B cell (primary cell): ENCODE data around the gene DGKZ. TPM values are rescaled to one million over a fixed set of nuclear protein-coding genes. Genes with fewer than 3 reads are reported as not detected.

Experiments used
- ATAC-seq: fragments of 200-7000 bp; cut with Tn5 transposase; one replicate; pipeline ENCODE4 v1.10.0; 2021; ENCODE audit warnings: low read depth, mild to moderate bottlenecking, moderate number of reproducible peaks, moderate library complexity
- CTCF ChIA-PET: fragments of 350-600 bp; sonication (Branson Sonifier 250); formaldehyde crosslinking; loops from one replicate; lab custom pipeline; 2021; ENCODE audit warnings: antibody characterized with exemption, inconsistent platforms; lab: Charles Lee
- POLR2A ChIA-PET: fragments of 350-600 bp; sonication (Branson Sonifier 250); formaldehyde crosslinking; loops from one replicate; lab custom pipeline; 2021; ENCODE audit warnings: antibody characterized with exemption; lab: Charles Lee
- DNase-seq: peaks from one replicate; pipeline ENCODE4 v3.0.0; 2013
- H2AFZ ChIP-seq: 2 replicates; pipeline ENCODE4 v1.6.1; 2012; ENCODE audit warnings: mild to moderate bottlenecking, low read depth, low read length; ENCODE audit not compliant: insufficient read depth, poor library complexity, severe bottlenecking
- H3K27ac ChIP-seq, 2 donors: 1 replicate in 1 of 2; 2 replicates in 1 of 2; pipeline ENCODE4 v1.5.1; 2012 to 2013; ENCODE audit warnings: low read length in 2 of 2, mild to moderate bottlenecking in 2 of 2, moderate library complexity in 1 of 2
- H3K27me3 ChIP-seq, 4 experiments: fragments of 200-600 bp in 1 of 4; sonication (generic) in 1 of 4; replicated peaks in 1 of 4; 1 replicate in 2 of 4; 2 replicates in 2 of 4; pipeline versions ENCODE4 v1.6.1 to v1.7.0; 2013 to 2016; ENCODE audit warnings: low read length in 3 of 4, mild to moderate bottlenecking in 2 of 4, mixed read lengths in 1 of 4, moderate library complexity in 1 of 4; ENCODE audit not compliant: insufficient read depth in 4 of 4, control insufficient read depth in 3 of 4; ENCODE audit errors: control extremely low read depth in 1 of 4
- H3K36me3 ChIP-seq, 2 experiments: replicated peaks in 1 of 2; 1 replicate in 1 of 2; 2 replicates in 1 of 2; pipeline versions ENCODE4 v1.6.1 to v1.7.1; 2013; ENCODE audit warnings: low read length in 1 of 2; ENCODE audit not compliant: insufficient read depth in 2 of 2, control insufficient read depth in 1 of 2; ENCODE audit errors: control extremely low read depth in 1 of 2, extremely low read depth in 1 of 2
- H3K4me1 ChIP-seq, 2 donors: fragments of 200-600 bp in 1 of 2; sonication (generic) in 1 of 2; 1 replicate in 1 of 2; 2 replicates in 1 of 2; pipeline versions ENCODE4 v1.5.1 to v1.6.1; 2013 to 2017; ENCODE audit warnings: low read length in 2 of 2; ENCODE audit not compliant: control insufficient read depth in 2 of 2, insufficient read depth in 2 of 2
- H3K4me2 ChIP-seq: replicated peaks from 2 replicates; pipeline ENCODE3; 2012; ENCODE audit warnings: mild to moderate bottlenecking, low read depth, low read length; ENCODE audit not compliant: poor library complexity, severe bottlenecking
- H3K4me3 ChIP-seq, 5 experiments: fragments of 200-600 bp in 1 of 5; sonication (generic) in 1 of 5; 1 replicate in 3 of 5; 2 replicates in 2 of 5; pipeline versions ENCODE4 v1.5.1 to v1.7.0; 2011 to 2016; ENCODE audit warnings: low read length in 4 of 5, mild to moderate bottlenecking in 4 of 5, low read depth in 2 of 5, control low read depth in 1 of 5, moderate library complexity in 1 of 5; ENCODE audit not compliant: insufficient read depth in 1 of 5; ENCODE audit errors: control extremely low read depth in 1 of 5, extremely low read depth in 1 of 5
- H3K79me2 ChIP-seq: fragments of 200-600 bp; sonication (generic); one replicate; pipeline ENCODE4 v1.6.0; 2016; ENCODE audit warnings: low read length; ENCODE audit not compliant: control insufficient read depth, insufficient read depth
- H3K9ac ChIP-seq: fragments of 200-600 bp; sonication (generic); 2 replicates; pipeline ENCODE4 v1.6.1; 2017; ENCODE audit warnings: mild to moderate bottlenecking, low read length, moderate library complexity
- H3K9me3 ChIP-seq, 3 donors: one replicate each; pipeline versions ENCODE4 v1.6.1 to v1.7.1; 2013; ENCODE audit warnings: low read length in 2 of 3; ENCODE audit not compliant: control insufficient read depth in 2 of 3, insufficient read depth in 1 of 3; ENCODE audit errors: control extremely low read depth in 1 of 3
- H4K20me1 ChIP-seq: 2 replicates; pipeline ENCODE4 v1.6.0; 2012; ENCODE audit warnings: mild to moderate bottlenecking, low read length; ENCODE audit not compliant: insufficient read depth, control insufficient read depth, poor library complexity, severe bottlenecking
- H3K27ac Mint-ChIP-seq: one replicate; pipeline ENCODE4 v1.8.0; 2021; ENCODE audit warnings: mixed read lengths
- H3K27me3 Mint-ChIP-seq: one replicate; pipeline ENCODE4 v1.8.0; 2021; ENCODE audit warnings: mixed read lengths
- H3K4me1 Mint-ChIP-seq: one replicate; pipeline ENCODE4 v1.8.0; 2021; ENCODE audit warnings: mixed read lengths
- H3K4me3 Mint-ChIP-seq: one replicate; pipeline ENCODE4 v1.8.0; 2021; ENCODE audit warnings: mixed read lengths
- H3K9me3 Mint-ChIP-seq: one replicate; pipeline ENCODE4 v1.8.0; 2022; ENCODE audit warnings: mixed read lengths; ENCODE audit not compliant: insufficient read depth
- EZH2 ChIP-seq: IDR thresholded peaks from 2 replicates; pipeline ENCODE4 v1.6.1; 2012; ENCODE audit warnings: borderline replicate concordance, low read depth, mild to moderate bottlenecking, moderate library complexity, low read length; ENCODE audit not compliant: insufficient read depth, poor library complexity, severe bottlenecking
- WGBS: methylation state at CpG from one replicate; pipeline ENCODE4 v1.1.5; 2013; ENCODE audit warnings: missing lambda C conversion rate; ENCODE audit not compliant: insufficient coverage; 5-methylcytosine and 5-hydroxymethylcytosine counted together
- intact Hi-C: fragments of 100-400 bp; cut with micrococcal nuclease; formaldehyde crosslinking; loops from one replicate; pipeline ENCODE4 v1.10.0; 2022
- polyA plus RNA-seq: library from polyadenylated mRNA; depleted of rRNA; stranded (reverse); fragments of >200 nt; gene quantifications from 2 replicates; pipeline ENCODE4 v1.2.3, GENCODE V29; 2012
- total RNA-seq, 2 donors: library from RNA; stranded (reverse); fragments of 120-200 nt in 1 of 2; gene quantifications; 1 replicate in 1 of 2; 2 replicates in 1 of 2; pipeline versions ENCODE4 v1.2.3 to v1.2.4, GENCODE V29; 2013 to 2022
- TF ChIP-seq, protein P1 (sequence below): fragments of 200-600 bp; IDR thresholded peaks from one replicate; pipeline ENCODE4 v1.8.0; 2022; ENCODE audit warnings: antibody characterized with exemption, mild to moderate bottlenecking

Gene DGKZ
- total and polyA plus RNA-seq, 2 donors (not counting 1 experiment from before 2014, with no cell fraction given), result 56.6 to 79.5 TPM

DNA sequence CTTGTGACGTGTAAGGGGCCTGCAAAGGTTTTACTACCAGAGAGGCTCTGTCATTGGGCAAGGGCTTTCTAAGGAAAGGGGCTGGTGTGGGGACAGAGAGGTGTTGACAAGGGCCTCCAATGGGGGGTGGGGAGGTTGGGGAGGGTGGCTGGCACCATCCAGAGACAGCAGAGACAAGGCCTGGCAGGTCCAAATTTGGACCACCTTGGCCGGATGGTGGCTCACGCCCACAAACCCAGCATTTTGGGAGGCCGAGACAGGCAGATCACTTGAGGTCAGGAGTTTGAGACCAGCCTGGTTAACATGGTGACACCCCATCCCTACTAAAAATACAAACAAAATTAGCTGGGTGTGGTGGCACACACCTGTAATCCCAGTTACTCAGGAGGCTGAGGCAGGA is 46.5 kb downstream of the DGKZ start:
- Histone ChIP-seq H3K9me3 (peaks cover 0 to 19% (median 0%) of the 10 kb centered on the region in 3 donors), H3K4me1 (peaks cover 28 to 37% of the 10 kb centered on the region in 2 donors), H3K4me3 (no peak overlapping the region), H3K27ac (no peak overlapping the region), H3K79me2 (no peaks in the 10 kb centered on the region), H2AFZ (no peak overlapping the region), H4K20me1 (peaks cover 21% of the 10 kb centered on the region), H3K27me3 (peaks cover 0 to 37% (median 24%) of the 10 kb centered on the region in 4 experiments), H3K36me3 (no peaks in the 10 kb centered on the region), H3K9ac (no peak overlapping the region), H3K4me2 (no peak overlapping the region)
- no peak for ATAC-seq
- peaks cover 20% of the 10 kb centered on the region for H3K27me3 Mint-ChIP-seq
- no peak for DNase-seq
- no peaks in the 10 kb centered on the region for H3K9me3 Mint-ChIP-seq
- H3K27ac Mint-ChIP-seq, result peak overlapping the region; percentile 32
- no peak for TF ChIP-seq EZH2
- TF ChIP-seq, protein P1, sequence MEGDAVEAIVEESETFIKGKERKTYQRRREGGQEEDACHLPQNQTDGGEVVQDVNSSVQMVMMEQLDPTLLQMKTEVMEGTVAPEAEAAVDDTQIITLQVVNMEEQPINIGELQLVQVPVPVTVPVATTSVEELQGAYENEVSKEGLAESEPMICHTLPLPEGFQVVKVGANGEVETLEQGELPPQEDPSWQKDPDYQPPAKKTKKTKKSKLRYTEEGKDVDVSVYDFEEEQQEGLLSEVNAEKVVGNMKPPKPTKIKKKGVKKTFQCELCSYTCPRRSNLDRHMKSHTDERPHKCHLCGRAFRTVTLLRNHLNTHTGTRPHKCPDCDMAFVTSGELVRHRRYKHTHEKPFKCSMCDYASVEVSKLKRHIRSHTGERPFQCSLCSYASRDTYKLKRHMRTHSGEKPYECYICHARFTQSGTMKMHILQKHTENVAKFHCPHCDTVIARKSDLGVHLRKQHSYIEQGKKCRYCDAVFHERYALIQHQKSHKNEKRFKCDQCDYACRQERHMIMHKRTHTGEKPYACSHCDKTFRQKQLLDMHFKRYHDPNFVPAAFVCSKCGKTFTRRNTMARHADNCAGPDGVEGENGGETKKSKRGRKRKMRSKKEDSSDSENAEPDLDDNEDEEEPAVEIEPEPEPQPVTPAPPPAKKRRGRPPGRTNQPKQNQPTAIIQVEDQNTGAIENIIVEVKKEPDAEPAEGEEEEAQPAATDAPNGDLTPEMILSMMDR, result no peak
- 92% methylated on average over 4 of the region's 4 CpGs for WGBS
- ChIA-PET CTCF (interaction anchor here (1.1 kb wide), 1 partner anchor 11 kb away, joined by 3 read pairs; no protein-coding TSS in a partner anchor), POLR2A (no interaction called here)
- H3K4me1 Mint-ChIP-seq, result peaks cover 19% of the 10 kb centered on the region
- peak overlapping the region; percentile 76 for H3K4me3 Mint-ChIP-seq
- intact Hi-C loops, result no loop called here

DNA sequence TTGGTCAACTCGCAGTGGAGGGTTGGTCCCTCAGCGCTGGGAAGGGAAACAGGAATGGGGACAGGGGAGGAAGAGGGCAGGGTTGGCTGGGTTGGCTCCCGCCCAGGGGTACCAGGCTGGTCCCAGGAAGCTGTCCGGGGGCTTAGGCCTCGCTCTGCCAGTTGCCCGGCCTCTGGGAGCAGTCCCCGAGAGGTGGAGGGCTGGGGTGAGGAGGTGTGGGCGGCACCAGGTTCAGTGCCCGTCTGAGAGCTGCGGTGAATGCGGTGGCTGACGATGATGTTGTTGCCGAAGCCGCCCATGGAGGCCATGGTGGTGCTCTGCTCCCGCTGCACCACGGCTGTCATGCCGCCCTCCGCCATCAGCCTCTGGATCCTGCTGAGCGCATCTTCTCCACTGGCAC is 50.3 kb downstream of the DGKZ start:
- no peak overlapping the region for H3K4me3 Mint-ChIP-seq
- peaks cover 10% of the 10 kb centered on the region for H3K27me3 Mint-ChIP-seq
- Histone ChIP-seq H3K9ac (no peak overlapping the region), H3K36me3 (peaks cover 0 to 4% of the 10 kb centered on the region in 2 experiments), H3K4me3 (no peak overlapping the region), H3K4me2 (no peak overlapping the region), H3K4me1 (peaks cover 7 to 10% of the 10 kb centered on the region in 2 donors), H3K27me3 (peaks cover 0 to 7% (median 3%) of the 10 kb centered on the region in 4 experiments), H3K27ac (no peak overlapping the region), H3K9me3 (peaks cover 0 to 7% (median 0%) of the 10 kb centered on the region in 3 donors), H2AFZ (no peak overlapping the region), H4K20me1 (peaks cover 9% of the 10 kb centered on the region), H3K79me2 (no peaks in the 10 kb centered on the region)
- no peak for TF ChIP-seq EZH2
- TF ChIP-seq, protein P1, result no peak
- 96% methylated on average over 17 of the region's 19 CpGs for WGBS
- DNase-seq (no peak), ATAC-seq (no peak)
- intact Hi-C loops, result no loop called here
- no peak overlapping the region for H3K27ac Mint-ChIP-seq
- peaks cover 7% of the 10 kb centered on the region for H3K4me1 Mint-ChIP-seq
- no peaks in the 10 kb centered on the region for H3K9me3 Mint-ChIP-seq
- POLR2A ChIA-PET, result no interaction called here
- CTCF ChIA-PET, result no interaction called here
